ENCODE data around the gene VARS2. TPM values are rescaled to one million over a fixed set of nuclear protein-coding genes. Genes with fewer than 3 reads are reported as not detected.
"Not testable (repeated sequence)": the region's sequence is repeated elsewhere in the genome, so short reads cannot be mapped to it uniquely, and the experiment has no call there.

Gene VARS2
- total RNA-seq, 2 donors from 2014 or later: 16.6 to 29.7 TPM

GRCh38 chr6:30907758-30908591 lies 6.1 kb upstream of the VARS2 start, which contains the start of gene GTF2H4:
TSS of gene GTF2H4 (plus strand) at chr6:30908207.
- peaks cover 11% of the 10 kb centered on the region for H3K4me1 ChIP-seq
- TF ChIP-seq POLR2A (IDR thresholded peaks at IDR 0.05): peak in 2 of 3 donors; percentile 44 to 51
- no peak for TF ChIP-seq CTCF (IDR thresholded peaks at IDR 0.05)
- peak within 1 kb of the TSS; percentile 83 to 100 for H3K4me3 ChIP-seq
- no peaks in the 10 kb centered on the region for H3K27me3 ChIP-seq
- no peaks in the 10 kb centered on the region for H3K9me3 ChIP-seq
- no peaks in the 10 kb centered on the region for H3K36me3 ChIP-seq (replicated peaks in 1 of 2; ENCODE audit: insufficient read depth in 1 of 2, low read depth in 2 of 2)
- WGBS, 2 donors: 0 to 1% methylated on average over 40 to 49 of the region's 49 CpGs
- H3K27ac ChIP-seq: peak within 1 kb of the TSS; percentile 34 to 80 (median 67)
- peak; percentile 99 for ATAC-seq
- DNase-seq: peak; percentile 96 to 98 (median 96)
- intact Hi-C loops (cut with DNase I): no loop called here

DNA sequence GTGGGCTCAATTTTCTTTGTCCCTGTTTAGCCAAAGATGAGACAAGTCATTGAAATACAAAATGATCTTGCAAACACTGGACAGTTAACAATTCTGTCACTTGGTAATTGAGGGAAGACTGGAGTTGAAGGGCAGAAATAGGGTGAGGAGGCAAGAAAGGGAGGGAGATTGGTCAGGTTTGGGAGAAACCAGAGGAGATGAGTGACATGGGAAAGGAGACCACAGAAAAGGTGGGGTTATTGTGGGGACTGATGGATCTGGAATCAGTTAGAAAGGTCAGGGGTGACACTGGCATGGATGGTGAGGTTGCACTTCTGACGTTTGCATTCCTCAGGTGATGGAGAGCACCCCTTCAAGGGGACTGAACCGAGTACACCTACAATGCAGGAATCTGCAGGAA lies 5.3 kb upstream of the VARS2 start:
- ATAC-seq: no peak
- no peaks in the 10 kb centered on the region for H3K27me3 ChIP-seq
- H3K9me3 ChIP-seq: no peaks in the 10 kb centered on the region
- TF ChIP-seq CTCF (IDR thresholded peaks at IDR 0.05): no peak
- no peak for TF ChIP-seq POLR2A (IDR thresholded peaks at IDR 0.05)
- 13 to 26% methylated on average over 2 of the region's 2 CpGs for WGBS, 2 donors
- peak overlapping the region; percentile 83 to 100 for H3K4me3 ChIP-seq
- no peak for DNase-seq
- peaks cover 18% of the 10 kb centered on the region for H3K4me1 ChIP-seq
- H3K27ac ChIP-seq: no peak overlapping the region
- H3K36me3 ChIP-seq (replicated peaks in 1 of 2; ENCODE audit: insufficient read depth in 1 of 2, low read depth in 2 of 2): no peaks in the 10 kb centered on the region
- intact Hi-C loops (cut with DNase I): no loop called here

- DNase-seq; H3K27me3 ChIP-seq; H3K9me3 ChIP-seq; intact Hi-C loops (cut with DNase I); ATAC-seq; H3K36me3 ChIP-seq (replicated peaks in 1 of 2; ENCODE audit: insufficient read depth in 1 of 2, low read depth in 2 of 2); H3K27ac ChIP-seq; H3K4me3 ChIP-seq: not testable (repeated sequence)
- peaks cover 31% of the 10 kb centered on the region for H3K4me1 ChIP-seq
- 82 to 89% methylated on average over 12 of the region's 12 CpGs for WGBS, 2 donors
Measured at GRCh38 chr6:30910473-30910872, 3.6 kb upstream of the VARS2 start.

DNA sequence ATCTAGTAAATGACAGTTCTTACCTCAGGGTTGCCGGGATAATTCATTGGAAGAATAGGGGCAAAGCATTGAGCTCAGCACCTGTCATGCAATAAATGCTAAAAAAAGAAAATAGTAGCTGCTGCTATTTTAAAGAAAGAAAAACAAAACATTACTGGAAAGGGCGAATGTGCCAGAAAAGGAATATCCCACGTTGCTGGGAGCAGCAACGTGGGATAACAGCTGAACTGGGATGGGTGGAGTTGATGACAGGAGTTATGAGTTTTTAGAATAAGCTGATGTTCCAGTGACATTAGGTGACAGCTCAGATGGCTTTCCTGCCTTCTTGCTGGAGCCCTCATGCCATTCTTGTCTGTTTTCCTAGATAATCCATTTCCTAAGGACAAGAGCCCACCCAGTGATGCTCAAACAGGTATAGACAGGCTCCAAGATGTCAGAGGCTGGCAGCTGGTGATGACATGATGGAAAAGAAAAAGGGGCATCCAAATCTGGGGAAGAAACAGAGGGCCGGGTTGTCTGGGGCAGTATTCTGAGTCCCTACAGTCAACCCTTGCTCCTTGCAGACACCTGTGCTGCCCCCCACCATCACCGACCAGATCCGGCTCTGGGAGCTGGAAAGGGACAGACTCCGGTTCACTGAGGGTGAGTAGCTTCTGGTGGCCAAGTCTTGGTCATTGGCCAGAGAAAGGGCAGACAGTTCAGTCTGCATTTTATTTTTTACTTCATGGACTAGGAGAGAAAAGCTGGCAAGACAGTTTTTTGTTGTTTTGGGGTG lies 1.1 kb upstream of the VARS2 start:
- intact Hi-C loops (cut with DNase I): no loop called here
- Histone ChIP-seq H3K27ac (peak overlapping the region; percentile 90 to 95 (median 94)), H3K27me3 (no peaks in the 10 kb centered on the region), H3K4me3 (no peak overlapping the region), H3K36me3 (replicated peaks in 1 of 2; ENCODE audit: insufficient read depth in 1 of 2, low read depth in 2 of 2) (no peaks in the 10 kb centered on the region), H3K4me1 (peaks cover 42% of the 10 kb centered on the region), H3K9me3 (no peaks in the 10 kb centered on the region)
- no peak for ATAC-seq
- DNase-seq: no peak
- WGBS, 2 donors: 71 to 78% methylated on average over 8 of the region's 8 CpGs
- TF ChIP-seq POLR2A (IDR thresholded peaks at IDR 0.05): no peak
- no peak for TF ChIP-seq CTCF (IDR thresholded peaks at IDR 0.05)

GRCh38 chr6:30913721-30914075 lies 340 bp upstream of the VARS2 start:
- intact Hi-C loops (cut with DNase I): no loop called here
- peaks cover 39% of the 10 kb centered on the region for H3K4me1 ChIP-seq
- ATAC-seq (no peak), DNase-seq (no peak)
- no peaks in the 10 kb centered on the region for H3K36me3 ChIP-seq (replicated peaks in 1 of 2; ENCODE audit: insufficient read depth in 1 of 2, low read depth in 2 of 2)
- H3K9me3 ChIP-seq: no peaks in the 10 kb centered on the region
- peak overlapping the region in 1 of 2 donors; percentile 23 for H3K4me3 ChIP-seq
- peak overlapping the region; percentile 90 to 95 (median 94) for H3K27ac ChIP-seq
- WGBS, 2 donors: 3 to 5% methylated on average over 6 to 31 of the region's 31 CpGs
- no peaks in the 10 kb centered on the region for H3K27me3 ChIP-seq
- no peak for TF ChIP-seq CTCF (IDR thresholded peaks at IDR 0.05)
- TF ChIP-seq POLR2A (IDR thresholded peaks at IDR 0.05): no peak
